ENCODE measurements around the gene NPBWR2. TPM values are rescaled to one million over a fixed set of nuclear protein-coding genes. Genes with fewer than 3 reads are reported as not detected.
A peak's percentile ranks its signal among the peaks of the same experiment; 100 is the strongest.

The NPBWR2 gene
- not detected in 2 replicates for total RNA-seq (2014; rRNA removed; shearing (Covaris generic))

- DNase-seq (ENCODE audit: low spot score) = no peak
Measured at GRCh38 chr20:64106981-64107735, at the start of gene NPBWR2. NPBWR2 (minus strand) TSS chr20:64107565; CDS start chr20:64106831, 734 bp downstream.

DNA sequence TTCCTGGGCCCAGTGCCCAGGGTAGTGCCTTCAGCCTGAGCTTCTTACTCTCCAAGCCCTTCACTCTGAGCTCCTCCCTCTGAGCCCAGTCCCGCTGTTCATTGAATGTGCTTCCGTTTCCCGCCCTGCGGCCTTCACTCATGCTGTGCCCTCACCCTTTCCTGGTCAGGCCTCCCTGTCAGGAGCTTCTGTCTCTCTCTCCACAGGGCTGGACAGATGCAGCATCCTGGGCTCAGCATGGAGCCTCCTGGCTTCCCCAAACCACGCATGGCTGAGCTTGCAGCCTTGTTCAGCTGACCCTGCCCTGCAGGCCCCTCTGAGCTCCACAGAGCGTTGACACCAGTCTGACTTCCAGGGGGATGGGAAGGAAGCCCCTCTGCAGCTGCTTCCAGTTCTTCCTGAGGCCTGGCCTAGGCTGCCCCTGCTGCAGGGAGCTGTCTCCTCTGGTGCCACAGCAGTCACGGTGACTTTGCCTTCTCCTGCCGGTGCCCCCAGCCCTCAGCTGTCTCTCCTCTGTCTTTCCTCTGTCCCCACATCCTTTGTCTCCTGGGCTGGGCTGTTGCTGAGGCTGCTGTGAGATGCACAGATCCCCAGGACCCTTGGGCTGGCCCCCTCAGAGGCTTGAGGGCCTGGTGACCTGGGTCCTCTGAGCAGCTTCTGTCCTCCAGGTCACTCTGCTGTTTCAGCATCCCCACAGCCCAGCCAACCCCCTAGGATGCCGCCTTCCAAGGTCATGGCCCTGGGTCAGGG is 48.9 kb upstream of the NPBWR2 start:
- no peak for DNase-seq (ENCODE audit: low spot score)

DNA sequence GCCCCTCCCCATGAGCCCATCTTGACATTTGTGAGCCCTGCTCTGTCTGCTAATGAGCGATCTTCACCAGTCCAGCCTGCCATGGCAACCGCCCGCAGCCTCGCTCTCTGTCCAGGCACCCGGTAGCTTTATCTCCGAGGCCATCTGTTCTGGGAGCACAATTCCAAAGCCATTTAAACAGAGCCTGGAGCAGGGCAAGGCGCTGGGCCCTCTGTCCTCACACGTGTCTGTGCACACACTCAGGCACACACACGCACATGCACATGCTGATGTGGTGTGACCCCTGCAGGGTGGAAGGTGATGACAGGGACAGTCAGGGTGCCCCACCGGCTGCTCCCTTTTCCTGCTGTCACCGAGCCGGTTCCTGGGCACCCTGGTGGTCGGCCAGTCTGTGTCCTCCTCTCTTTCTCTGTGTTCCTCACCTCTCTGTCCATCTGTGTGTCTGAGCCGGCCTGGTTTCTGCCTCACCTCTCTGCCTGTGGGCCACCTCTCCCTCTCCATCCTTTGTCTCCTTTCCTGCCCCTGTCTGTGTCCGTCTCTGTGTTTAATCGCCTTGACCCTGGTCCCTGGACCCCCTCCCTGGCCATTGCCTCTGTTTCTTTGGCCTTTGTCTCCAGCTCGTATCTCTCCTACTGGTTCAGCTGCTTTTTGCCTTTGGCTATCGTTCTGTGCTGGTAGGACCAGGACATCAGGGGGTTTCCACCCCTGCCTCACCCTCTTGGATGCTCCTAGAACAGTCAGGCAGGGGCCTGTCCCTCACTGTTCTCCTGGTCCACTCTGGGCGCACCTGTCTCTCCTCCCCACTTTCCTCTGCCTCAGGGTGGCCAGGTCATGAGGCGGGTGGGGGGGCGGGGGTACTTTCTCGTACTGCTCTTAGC is 48.1 kb upstream of the NPBWR2 start:
- no peak for DNase-seq (ENCODE audit: low spot score)

DNA sequence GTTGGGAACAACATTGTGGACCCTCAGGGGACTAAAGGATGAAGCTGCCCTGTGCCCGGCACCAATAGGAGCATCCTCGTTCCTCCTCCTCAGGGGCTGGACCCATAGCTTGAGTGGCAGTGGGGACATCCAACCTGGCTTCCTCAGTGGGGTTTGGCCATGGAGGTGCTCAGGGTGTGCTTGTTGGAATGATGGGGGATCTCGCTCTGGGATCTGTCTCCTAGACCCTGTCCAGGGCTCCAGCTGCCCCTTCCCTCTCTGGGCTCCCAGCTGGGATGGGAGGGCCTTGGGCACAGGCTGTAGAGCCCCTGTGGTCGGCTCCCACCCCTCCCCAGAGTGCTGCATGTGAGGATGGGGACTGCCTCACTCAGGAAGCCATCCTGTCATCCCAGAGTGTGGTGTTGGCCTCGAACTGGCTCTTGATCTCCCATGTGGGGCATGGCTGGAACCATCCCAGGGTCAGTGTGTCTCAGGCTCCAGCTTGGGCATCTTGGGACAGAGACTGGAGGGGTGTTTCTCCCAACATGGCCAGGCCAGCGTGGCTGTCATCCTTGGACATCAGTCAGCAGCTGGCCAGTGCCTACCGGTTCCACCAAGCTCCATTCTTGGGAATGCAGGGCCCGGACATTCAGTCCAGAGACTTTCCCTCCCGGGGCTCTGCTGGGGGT is 47.4 kb upstream of the NPBWR2 start:
- no peak for DNase-seq (ENCODE audit: low spot score)

- no peak for DNase-seq (ENCODE audit: low spot score)
Measured at GRCh38 chr20:64153861-64154589, 46.7 kb upstream of the NPBWR2 start.

DNA sequence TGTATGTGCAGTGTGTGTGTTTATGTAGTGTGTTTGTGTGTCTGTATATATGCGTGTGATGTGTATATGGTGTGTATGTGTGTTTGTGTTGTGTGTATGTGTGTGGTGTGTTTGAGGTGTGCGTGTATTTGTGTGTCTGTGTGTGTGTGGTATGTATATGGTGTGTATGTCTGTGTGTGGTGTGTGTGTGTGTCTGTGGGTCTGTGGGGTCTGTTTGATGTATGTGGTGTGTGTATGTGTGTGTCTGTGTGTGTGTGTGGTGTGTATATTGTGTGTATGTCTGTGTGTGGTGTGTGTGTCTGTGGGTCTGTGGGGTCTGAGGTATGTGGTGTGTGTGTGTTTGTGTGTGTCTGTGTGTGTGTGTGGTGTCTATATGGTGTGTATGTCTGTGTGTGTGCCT is 46.0 kb upstream of the NPBWR2 start:
- no peak for DNase-seq (ENCODE audit: low spot score)

DNA sequence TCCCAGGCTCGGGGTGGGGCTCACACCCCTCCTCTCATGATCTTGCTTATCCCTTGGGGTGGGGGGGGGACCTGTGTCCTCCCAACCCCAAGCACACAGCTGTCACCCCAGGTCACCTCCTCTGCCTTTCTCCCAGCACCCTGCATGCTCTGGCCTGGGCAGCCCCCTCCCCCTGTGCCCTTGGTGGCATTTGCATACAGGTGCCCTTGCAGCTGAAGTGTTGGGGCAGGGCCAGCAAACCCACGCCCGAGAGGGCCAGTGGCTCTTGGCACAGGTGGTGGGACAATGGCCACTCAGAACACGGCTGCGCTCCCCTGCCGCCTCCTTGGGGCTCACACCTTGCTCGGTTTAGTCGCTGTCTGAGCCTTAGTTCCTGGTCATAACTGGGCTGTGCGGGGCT is 45.5 kb upstream of the NPBWR2 start:
- DNase-seq (ENCODE audit: low spot score) = no peak

- peak; percentile 44 for DNase-seq (ENCODE audit: low spot score)
Measured at GRCh38 chr20:64151633-64152530, 44.5 kb upstream of the NPBWR2 start.

GRCh38 chr20:64150756-64151632 is 43.6 kb upstream of the NPBWR2 start:
- no peak for DNase-seq (ENCODE audit: low spot score)

GRCh38 chr20:64149809-64150560 is 42.6 kb upstream of the NPBWR2 start:
- no peak for DNase-seq (ENCODE audit: low spot score)

DNA sequence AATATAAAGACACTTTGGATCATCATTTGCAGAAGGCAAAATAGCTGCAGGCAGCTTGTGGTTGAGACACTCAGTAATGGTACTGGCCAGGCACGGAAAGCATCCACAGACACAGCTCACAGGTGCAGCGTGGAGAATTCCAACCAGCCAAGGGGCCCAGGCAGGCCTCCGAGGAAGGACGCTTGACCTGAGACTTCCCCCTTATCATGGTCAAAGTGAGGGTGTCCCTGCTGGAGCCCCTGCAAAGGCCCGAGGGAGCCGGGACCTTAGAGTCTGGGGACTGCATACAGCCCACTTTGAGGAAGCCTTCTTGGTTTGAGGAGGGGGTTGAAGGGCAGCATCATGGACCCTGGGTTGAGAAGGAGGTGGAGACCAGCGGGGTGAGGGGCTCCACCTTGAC is 41.8 kb upstream of the NPBWR2 start:
- no peak for DNase-seq (ENCODE audit: low spot score)

- DNase-seq (ENCODE audit: low spot score) = no peak
Measured at GRCh38 chr20:64148581-64148980, 41.2 kb upstream of the NPBWR2 start.

- no peak for DNase-seq (ENCODE audit: low spot score)
Measured at GRCh38 chr20:64146936-64147477, 39.6 kb upstream of the NPBWR2 start.

DNA sequence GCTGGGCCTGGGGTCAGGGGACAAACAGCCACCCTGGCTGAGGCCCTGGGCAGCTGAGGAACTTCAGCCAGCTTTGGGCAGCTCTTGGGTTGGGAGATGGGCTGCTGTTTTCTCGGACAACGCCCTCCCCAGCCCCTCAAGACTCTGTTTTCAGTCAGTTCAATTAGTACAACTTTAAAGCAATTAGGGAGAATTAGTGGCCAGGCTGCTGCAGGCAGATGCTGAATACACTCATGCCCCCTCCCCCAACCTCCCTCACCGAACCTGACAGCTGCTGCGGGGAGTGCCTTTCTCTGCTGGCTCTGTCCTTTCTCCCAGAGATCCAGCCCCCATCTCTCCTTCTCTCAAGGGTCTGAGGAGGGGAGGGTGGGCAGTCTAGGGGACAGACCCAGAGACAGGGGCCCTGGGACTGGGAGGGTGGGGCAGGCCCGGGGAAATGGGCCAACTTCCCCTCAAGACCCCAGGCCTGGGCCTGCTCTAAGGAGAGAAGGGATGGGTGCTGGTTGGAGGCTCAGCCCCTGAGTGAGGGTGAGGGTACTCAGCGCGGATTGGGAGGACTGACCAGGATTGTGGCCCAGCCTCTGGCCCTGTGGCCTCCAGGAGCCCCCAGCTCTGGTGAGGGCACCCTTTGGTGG is 39.1 kb upstream of the NPBWR2 start:
- no peak for DNase-seq (ENCODE audit: low spot score)

DNA sequence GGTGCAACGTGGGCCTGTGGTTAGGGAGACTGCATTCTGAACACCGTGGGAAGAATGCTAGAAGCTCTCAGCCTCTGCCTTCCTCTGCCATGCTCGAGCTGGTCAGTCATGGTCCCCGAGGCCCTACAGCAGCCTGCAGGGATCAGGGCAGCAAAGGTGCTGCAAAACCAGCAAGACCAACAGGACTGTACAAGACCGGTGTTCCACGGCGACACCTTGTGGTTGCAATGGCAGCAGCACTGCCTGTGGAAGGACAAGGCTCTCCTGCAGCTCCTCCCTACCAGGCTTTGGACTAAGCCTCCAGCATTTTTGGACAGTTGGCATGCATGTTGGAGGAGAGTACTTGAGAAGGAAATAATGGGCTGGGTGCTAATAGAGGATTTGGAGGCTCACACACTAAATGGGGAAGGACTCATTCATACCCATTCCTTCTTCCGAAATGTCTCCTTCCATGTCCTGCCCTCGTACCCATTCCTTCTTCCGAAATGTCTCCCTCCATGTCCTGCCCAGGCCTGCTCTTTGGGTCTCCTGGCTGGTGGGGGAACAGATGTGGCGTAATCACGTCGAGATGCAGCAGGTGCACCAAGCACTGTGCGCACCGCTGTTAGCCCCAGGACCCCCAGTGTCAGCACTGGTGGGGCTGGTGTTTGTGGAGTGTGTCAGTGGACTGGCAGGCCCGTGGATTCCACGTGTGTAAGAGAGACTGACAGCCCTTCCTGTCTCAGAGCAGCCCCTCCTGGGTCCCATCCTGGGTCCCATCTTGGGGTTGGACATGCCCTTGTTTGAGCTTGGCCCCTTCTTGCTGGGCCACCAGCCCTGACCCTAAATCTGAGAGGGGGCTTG is 38.3 kb upstream of the NPBWR2 start:
- DNase-seq (ENCODE audit: low spot score) = no peak

DNA sequence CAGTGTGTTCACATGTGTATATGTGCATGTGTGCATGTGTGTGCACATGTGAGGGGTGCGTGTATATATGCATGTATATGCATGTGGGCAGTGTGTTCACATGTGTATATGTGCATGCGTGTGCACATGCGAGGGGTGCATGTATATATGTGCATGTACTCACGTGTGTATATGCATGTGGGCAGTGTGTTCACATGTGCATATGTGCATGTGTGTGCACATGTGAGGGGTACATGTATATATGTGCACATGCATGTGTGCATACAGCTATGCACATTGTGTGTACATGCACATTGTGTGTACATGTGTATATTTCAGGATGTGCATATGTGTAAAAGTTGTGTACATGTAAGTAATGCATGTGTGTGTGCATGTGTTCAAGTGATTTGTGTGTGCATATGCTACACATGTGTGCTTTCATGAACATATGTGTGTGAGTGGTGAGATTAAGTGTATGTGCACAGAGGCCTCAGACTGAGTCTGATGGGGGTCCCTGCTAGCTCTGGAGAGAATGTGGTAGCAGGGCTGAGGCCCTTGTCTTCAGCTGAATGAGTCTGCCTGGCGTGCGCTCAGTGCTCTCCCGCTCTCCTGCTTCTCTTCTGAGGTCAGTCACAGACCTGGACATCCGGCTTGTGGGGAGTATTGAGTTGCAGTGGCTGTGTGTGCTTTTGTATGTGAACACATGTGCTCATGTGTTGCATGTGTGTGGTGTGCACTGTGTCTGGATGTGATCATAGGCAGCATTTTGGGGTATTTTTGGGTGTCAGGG is 37.0 kb upstream of the NPBWR2 start:
- DNase-seq (ENCODE audit: low spot score) = no peak
